NCI-H1417 (cell line): ENCODE data around the gene CCSAP.
"Not testable (repeated sequence)": the region's sequence is repeated elsewhere in the genome, so short reads cannot be mapped to it uniquely, and the experiment has no call there.

Experiments used
- DNase-seq, 3 experiments: peaks; one replicate each; lab custom pipeline; 2025; lab: John Stamatoyannopoulos, UW

The CCSAP gene

GRCh38 chr1:229325853-229326487 lies 16.9 kb downstream of the CCSAP start:
- DNase-seq = no peak

DNA sequence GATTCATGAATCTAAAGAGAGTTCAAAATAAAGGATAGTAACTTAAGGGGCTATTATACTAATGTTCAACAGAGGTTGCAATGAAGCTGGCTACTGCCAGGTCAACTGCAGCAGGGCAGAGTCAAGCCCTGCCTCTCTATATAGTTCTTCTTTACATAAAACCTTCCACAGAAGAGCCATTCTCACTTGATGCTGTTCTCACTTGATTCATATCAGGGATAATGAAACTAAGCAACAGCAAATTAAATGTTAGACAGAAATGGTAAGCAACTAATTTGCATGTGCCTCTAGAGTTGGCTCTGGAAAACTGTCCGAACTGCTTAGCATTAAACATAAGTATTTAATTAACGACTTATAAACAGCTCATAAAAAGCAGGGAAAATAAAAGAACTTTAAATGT lies 17.4 kb downstream of the CCSAP start:
- DNase-seq = no peak

DNA sequence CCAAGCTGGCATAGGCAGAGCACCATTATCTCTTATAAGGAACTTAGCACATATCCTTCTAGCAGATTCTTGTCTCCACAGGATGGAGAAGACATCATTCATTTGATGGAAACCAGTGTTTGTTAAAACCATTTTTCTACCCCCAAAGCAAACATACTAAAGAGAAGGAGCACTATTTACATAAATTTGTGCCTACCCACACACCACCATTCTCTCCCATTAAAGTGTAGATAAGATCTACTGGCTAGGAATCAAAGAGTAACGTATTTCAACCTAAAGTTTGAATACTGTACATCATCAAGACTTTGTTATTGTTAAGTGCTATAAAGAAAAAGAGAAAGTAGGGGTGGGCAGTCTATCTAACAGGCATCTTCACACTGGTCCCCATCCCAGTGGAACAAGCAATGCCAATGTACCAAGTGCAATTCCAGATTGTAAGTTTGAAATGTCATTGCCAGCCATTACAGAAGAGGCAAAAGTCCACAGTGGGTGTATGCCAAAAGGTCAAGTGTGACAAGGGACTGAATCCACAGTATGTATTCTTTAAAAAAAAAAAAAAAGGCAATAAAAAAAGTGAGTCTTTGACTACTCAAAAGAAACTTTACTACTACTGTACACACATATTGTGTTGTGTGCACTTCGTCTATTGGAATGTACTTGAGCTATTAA lies 18.8 kb downstream of the CCSAP start:
- no peak for DNase-seq

GRCh38 chr1:229323201-229323600 lies 19.6 kb downstream of the CCSAP start:
- DNase-seq = no peak

DNA sequence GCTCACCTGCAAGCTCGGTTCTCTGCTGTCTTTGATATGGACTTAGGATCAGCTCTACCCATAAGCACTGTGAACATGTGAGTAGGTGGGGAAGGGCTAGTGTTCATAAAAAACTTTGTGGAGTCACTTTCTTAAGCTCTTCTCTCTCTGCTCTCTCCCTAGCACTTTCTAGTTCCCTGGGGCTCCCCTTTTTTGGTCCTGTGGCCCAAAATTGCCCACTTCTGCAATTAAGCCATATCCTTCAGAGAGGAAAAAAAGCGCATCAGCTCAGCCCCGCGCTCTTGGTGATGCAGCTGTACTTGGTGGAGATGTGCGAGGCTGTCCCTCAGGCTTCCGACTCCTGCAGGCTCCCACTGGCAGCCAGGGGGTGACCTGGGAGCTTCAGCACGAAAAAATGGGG lies 23.4 kb downstream of the CCSAP start:
- no peak for DNase-seq

DNA sequence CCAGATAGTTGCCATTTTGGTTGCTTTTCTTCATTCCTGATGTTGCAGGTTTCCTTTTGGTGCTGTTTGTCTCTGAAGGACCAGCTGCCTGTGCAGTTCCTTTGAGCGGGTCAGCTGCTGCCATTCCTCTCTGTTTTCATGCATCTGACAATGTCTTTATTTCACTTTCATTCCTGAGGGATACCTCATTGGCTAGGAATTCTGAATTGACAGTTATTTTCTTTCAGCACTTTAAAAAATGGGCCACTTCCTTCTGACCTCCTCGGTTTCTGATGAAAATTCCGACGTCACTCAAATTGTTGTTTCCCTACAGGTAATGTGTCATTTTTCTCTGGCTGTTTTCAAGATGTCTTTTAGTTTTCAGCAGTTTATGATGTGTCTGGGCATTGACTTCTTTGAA lies 24.8 kb downstream of the CCSAP start:
- DNase-seq = no peak

GRCh38 chr1:229316166-229316565 lies 26.7 kb downstream of the CCSAP start:
- DNase-seq = no peak

GRCh38 chr1:229310833-229311232 lies 32.0 kb downstream of the CCSAP start:
- DNase-seq = no peak

DNA sequence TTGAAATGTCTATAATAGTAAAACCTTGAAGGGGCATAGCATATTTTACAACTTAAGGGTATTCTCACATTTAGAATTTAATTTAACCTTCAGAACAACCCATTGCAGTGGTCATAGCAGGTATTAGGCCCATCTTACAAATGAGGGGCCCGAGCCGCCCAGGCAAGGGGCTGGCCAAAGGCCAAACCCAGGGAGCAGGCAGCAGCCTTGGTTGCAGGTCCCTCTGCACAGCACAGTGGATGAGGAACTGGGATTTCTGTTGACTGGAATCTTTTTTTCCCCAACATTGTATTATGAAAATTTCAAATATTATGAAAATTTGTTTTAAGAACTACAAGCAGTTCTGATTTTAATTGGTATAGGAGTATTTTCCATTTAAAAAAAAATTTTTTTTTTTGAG lies 33.2 kb downstream of the CCSAP start:
- DNase-seq = no peak

GRCh38 chr1:229309074-229309473 lies 33.8 kb downstream of the CCSAP start:
- no peak for DNase-seq

DNA sequence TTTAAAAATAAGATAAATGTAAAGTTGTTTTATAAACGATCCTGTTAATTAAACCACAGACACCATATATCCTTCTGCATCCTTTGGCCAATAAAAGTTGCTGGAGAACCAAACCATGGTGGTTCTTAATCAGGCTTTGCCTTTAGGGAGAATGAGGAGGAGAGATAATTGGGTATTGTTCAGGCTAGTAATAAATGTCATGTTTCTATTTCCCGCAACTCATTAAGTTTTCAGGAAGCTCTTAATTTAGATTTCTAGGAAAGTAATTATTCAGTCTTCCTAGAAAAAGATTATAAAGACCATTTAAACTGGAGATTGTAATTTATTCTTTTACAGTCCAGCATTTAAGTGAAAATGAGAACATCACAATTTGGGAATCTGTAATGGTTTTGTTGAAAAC lies 37.5 kb downstream of the CCSAP start:
- no peak for DNase-seq

DNA sequence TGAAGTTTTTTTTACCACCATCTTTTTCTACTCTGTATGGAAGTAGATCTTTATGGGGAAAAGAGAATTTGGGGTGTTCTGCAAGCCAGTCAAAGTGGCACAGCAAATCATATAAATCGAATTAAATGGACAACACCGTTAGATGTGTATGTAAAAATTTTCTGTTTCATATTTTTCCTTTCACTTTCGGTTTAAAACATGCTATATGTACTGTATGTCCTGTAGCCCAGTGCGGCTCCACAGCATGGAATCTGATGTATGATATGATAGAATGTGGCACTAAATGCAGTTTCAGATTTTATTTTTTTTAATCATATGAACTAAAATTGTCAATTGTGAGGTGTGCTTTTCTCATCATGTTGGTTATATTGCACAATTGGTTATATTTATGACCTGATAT lies 39.0 kb downstream of the CCSAP start:
- no peak for DNase-seq

GRCh38 chr1:229302740-229303139 lies 40.1 kb downstream of the CCSAP start:
- DNase-seq = no peak

- DNase-seq = no peak
Observed at GRCh38 chr1:229300099-229300757, 42.6 kb downstream of the CCSAP start.

- no peak for DNase-seq
Observed at GRCh38 chr1:229298887-229299503, 43.9 kb downstream of the CCSAP start.

DNA sequence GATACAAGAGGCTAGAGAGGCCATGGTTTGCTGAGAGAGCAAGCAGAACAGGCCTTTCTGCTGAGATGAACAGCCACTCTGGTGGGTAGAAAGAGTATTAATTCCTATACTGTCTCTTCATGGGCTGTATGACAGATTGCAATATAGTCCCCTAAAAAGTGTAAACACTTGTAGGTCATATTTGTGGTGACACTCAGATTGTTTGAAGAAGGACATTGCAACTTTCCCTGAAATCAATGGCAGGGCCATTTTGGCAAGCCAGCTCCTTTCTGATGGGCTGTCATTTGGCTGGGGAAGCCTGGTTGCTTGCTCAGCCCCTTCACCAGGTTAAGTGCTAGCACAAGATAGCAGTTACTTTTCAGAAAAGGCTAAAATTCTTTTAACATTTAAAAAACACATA lies 44.4 kb downstream of the CCSAP start:
- DNase-seq = no peak

- no peak for DNase-seq
Observed at GRCh38 chr1:229297746-229298145, 45.1 kb downstream of the CCSAP start.

DNA sequence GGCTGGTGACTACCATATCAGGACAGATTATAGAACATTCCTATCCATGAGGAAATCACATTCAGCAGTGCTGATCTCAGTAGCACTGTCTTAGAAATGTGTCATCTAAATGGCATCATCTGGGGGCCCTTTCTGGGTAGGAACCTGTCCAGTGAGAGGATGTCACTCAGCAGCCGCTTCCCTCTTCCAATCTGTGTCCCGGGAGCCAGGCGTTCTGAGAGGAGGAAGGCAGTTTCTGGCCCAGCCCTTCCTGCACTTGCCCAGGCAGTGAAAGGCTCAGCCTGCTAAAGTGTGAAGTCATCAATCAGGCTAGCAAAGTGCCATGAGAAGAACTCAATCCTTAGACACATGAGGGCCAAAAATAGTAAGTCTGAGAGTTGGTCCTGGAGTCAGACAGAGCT lies 46.3 kb downstream of the CCSAP start:
- no peak for DNase-seq

DNA sequence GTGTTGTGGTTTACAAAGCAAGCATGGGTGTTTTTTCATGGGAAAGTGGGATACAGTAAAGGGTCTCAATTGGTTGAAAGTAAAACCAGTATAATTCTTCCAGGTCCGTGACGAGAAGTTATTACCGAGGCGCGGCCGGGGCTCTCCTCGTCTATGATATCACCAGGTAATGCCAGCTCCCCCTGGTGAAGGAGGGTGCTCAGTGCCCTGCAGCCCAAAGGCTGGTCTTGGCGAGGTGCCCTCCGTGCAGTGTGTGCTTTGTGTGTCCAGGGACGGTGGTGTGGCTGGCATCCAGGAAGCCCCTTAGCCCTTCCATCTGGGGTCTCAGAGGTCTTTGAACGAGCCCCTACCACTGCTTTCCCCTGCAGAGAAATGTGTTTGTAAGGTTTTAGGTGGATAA lies 47.1 kb downstream of the CCSAP start:
- no peak for DNase-seq

DNA sequence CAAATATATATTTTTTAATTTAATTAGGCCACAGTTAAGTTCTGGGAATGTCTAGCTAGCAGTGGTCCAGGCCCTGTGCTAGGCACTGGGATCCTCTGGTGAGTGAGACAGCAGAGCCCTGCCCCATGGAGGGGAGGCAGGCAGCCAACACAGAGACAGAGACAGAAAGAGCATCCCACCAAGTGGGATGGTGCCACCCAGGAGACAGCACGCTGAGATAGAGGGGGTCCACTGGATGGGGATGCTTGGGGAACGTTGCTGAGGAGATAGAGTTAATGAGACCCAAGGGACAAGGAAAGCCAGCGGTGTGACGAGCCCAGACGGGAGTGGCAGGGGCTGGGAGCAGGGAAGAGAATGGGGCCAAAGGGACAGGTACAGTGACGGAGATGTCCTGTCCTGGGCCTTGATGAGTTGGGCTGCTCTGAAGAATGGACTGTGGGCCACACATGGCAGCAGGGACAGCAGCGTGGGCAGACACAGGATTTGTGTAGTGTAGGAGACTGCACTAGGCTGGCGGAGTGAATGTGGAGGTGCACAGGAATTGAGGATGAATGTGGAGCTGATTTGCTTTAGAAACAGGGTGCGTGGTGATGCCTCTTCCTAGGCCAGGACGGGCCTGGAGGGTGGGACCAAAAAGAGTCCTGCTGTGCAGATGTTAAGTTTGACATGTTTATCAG lies 49.2 kb downstream of the CCSAP start:
- DNase-seq = no peak

DNA sequence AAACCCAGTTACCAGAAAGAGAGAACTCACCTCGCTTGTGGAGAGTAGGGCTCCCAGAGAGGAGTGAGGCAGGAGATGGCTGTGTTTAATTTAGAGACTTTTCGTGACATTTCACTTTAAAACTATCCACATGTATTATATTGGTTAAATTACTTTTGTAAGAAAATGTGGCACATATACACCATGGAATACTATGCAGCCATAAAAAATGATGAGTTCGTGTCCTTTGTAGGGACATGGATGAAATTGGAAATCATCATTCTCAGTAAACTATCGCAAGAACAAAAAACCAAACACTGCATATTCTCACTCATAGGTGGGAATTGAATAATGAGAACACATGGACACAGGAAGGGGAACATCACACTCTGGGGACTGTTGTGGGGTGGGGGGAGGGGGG lies 51.2 kb downstream of the CCSAP start:
- not testable (repeated sequence) for DNase-seq

- no peak for DNase-seq
Observed at GRCh38 chr1:229288516-229288915, 54.3 kb downstream of the CCSAP start.

DNA sequence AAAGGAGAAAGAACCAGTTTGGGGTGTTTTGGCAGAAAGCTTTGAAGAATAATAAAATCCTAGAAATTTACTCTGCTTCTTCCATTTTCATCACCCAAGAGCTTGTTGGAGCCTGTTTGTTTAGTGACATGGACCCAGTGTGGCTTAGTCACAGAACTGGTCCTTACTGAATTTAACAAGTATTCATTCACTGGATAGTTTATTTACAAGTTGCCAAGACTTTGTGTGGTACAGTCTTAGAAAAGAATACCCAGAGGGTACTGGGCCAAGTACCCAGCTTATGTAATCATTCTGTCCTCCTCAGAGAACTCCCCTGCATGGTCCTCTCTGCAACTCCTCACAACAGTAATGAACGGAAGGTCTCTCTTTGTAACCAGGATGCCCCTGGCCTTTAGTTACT lies 55.6 kb downstream of the CCSAP start:
- no peak for DNase-seq
